Lung (tissue), 12 donors: ENCODE results near the gene TANC1. TPM values are rescaled to one million over a fixed set of nuclear protein-coding genes. Genes with fewer than 3 reads are reported as not detected.

Experiments used
- ATAC-seq: fragments of 200-7000 bp; cut with Tn5 transposase; one replicate; pipeline ENCODE4 v1.9.1; 2020; ENCODE audit warnings: moderate number of reproducible peaks; ENCODE audit not compliant: insufficient read depth, low FRiP score
- DNase-seq, 3 donors: peaks; one replicate each; pipeline ENCODE4 v3.0.0-alpha.2; 2013 to 2017
- H3K27ac ChIP-seq, 2 donors: one replicate each; pipeline ENCODE4 v1.5.1; 2013; ENCODE audit warnings: mild to moderate bottlenecking in 2 of 2, moderate library complexity in 2 of 2, control low read depth in 1 of 2, inconsistent platforms in 1 of 2, low read depth in 1 of 2, low read length in 1 of 2
- H3K27me3 ChIP-seq, 3 donors: one replicate each; pipeline ENCODE4 v1.5.1; 2013; ENCODE audit warnings: low read length in 2 of 3; ENCODE audit not compliant: control insufficient read depth in 3 of 3, insufficient read depth in 3 of 3
- H3K36me3 ChIP-seq, 4 donors: one replicate each; pipeline ENCODE4 v1.5.1; 2013; ENCODE audit warnings: low read length in 4 of 4, mild to moderate bottlenecking in 1 of 4, moderate library complexity in 1 of 4; ENCODE audit not compliant: control insufficient read depth in 4 of 4, insufficient read depth in 4 of 4
- H3K4me1 ChIP-seq, 5 donors: one replicate each; pipeline ENCODE4 v1.5.1; 2013; ENCODE audit warnings: low read length in 5 of 5, mild to moderate bottlenecking in 2 of 5, moderate library complexity in 1 of 5; ENCODE audit not compliant: control insufficient read depth in 5 of 5, insufficient read depth in 5 of 5
- H3K4me3 ChIP-seq: one replicate; pipeline ENCODE4 v1.5.1; 2013; ENCODE audit warnings: mild to moderate bottlenecking, control low read depth, moderate library complexity
- H3K9ac ChIP-seq, 2 donors: one replicate each; pipeline ENCODE4 v1.5.1; 2013; ENCODE audit warnings: low read length in 2 of 2, control low read depth in 1 of 2; ENCODE audit not compliant: insufficient read depth in 1 of 2
- H3K9me3 ChIP-seq, 4 donors: one replicate each; pipeline ENCODE4 v1.5.1; 2013; ENCODE audit warnings: low read length in 3 of 4, mild to moderate bottlenecking in 1 of 4, moderate library complexity in 1 of 4; ENCODE audit not compliant: control insufficient read depth in 4 of 4, insufficient read depth in 3 of 4
- WGBS, 2 donors: extraction: QIAGEN DNeasy Blood & Tissue Kit; methylation state at CpG; one replicate each; pipeline ENCODE4 v1.1.7; 2013; 5-methylcytosine and 5-hydroxymethylcytosine counted together
- polyA plus RNA-seq, 2 donors: library from polyadenylated mRNA; stranded (reverse); fragments of 200-250 nt; gene quantifications; one replicate each; pipeline ENCODE4 v1.2.1, GENCODE V29; 2013
- total RNA-seq, 2 donors: library from RNA; depleted of rRNA in 1 of 2; stranded (reverse); fragments of >200 nt in 1 of 2; gene quantifications; one replicate each; pipeline ENCODE4 v1.2.1, GENCODE V29; 2014 to 2021
- TF ChIP-seq, protein P1 (sequence below): IDR thresholded peaks from 2 replicates; pipeline ENCODE4 v1.5.1; 2012; ENCODE audit warnings: mild to moderate bottlenecking; ENCODE audit errors: control extremely low read depth, extremely low read depth
- donor health status: control.
- donor health status: control.
- donor health status: Bipolar disorder and iron deficiency.
- donor health status: healthy.
- donor health status: DM: yes; HTN: yes; CAD: no.

Gene TANC1
- total and polyA plus RNA-seq, 4 donors = 14.3 to 99.5 (median 37.3) TPM

DNA sequence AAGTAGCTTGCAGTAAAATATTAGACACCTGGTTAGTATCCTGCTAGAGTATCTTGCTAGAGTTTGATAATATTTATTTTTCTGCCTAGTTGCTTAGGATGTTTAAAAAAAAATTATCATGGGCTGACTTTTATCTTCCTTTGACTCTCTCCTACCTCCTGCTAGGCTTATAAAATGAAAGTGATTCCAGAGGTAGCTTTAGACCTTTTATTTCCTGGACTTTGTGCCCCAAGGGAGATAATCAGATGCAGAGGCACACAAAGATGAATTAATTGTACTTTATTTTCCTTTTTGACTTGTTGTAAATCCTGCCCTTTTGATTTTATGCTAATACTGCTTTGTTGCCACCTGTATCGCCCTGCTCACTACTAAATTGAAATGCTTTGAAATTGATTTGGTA lies 187.4 kb downstream of the TANC1 start:
- no peak for ATAC-seq
- no peak for DNase-seq
- Histone ChIP-seq H3K27me3 (no peaks in the 10 kb centered on the region), H3K4me3 (no peak overlapping the region), H3K9me3 (no peaks in the 10 kb centered on the region), H3K36me3 (peaks cover 7 to 25% (median 13%) of the 10 kb centered on the region in 4 donors), H3K27ac (no peak overlapping the region), H3K4me1 (peaks cover 9 to 45% (median 11%) of the 10 kb centered on the region in 5 donors), H3K9ac (peak overlapping the region in 1 of 2 donors; percentile 44)
- TF ChIP-seq, protein P1, sequence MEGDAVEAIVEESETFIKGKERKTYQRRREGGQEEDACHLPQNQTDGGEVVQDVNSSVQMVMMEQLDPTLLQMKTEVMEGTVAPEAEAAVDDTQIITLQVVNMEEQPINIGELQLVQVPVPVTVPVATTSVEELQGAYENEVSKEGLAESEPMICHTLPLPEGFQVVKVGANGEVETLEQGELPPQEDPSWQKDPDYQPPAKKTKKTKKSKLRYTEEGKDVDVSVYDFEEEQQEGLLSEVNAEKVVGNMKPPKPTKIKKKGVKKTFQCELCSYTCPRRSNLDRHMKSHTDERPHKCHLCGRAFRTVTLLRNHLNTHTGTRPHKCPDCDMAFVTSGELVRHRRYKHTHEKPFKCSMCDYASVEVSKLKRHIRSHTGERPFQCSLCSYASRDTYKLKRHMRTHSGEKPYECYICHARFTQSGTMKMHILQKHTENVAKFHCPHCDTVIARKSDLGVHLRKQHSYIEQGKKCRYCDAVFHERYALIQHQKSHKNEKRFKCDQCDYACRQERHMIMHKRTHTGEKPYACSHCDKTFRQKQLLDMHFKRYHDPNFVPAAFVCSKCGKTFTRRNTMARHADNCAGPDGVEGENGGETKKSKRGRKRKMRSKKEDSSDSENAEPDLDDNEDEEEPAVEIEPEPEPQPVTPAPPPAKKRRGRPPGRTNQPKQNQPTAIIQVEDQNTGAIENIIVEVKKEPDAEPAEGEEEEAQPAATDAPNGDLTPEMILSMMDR = no peak
- WGBS, 2 donors = 89 to 97% methylated on average over 1 of the region's 1 CpG

DNA sequence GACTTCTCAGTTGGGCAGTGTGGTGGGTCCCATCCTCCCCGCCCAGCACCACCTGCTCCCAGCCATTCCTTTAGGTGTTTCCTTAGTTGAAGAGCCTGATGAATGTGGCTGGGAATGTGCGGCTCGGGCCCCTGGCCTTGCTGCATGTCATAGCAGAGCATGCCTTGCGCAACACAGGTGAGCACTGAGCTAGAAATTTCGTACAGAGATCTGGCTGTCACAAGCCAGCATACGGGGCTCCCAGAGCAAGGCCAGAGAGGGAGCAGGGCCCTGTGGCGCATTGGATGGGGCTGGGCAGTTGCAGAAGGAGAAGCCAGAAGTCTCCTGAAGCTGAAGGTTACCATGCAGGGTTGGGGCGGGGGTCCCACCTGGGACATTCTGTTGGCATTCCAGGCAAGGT lies 188.4 kb downstream of the TANC1 start:
- Histone ChIP-seq H3K9ac (no peak overlapping the region), H3K4me1 (peaks cover 4 to 38% (median 11%) of the 10 kb centered on the region in 5 donors), H3K9me3 (no peaks in the 10 kb centered on the region), H3K27ac (peak overlapping the region in 1 of 2 donors; percentile 71), H3K36me3 (peaks cover 3 to 18% (median 8%) of the 10 kb centered on the region in 4 donors), H3K27me3 (no peaks in the 10 kb centered on the region), H3K4me3 (no peak overlapping the region)
- 83 to 86% methylated on average over 8 of the region's 8 CpGs for WGBS, 2 donors
- TF ChIP-seq, protein P1 = no peak
- ATAC-seq (no peak), DNase-seq (no peak)

DNA sequence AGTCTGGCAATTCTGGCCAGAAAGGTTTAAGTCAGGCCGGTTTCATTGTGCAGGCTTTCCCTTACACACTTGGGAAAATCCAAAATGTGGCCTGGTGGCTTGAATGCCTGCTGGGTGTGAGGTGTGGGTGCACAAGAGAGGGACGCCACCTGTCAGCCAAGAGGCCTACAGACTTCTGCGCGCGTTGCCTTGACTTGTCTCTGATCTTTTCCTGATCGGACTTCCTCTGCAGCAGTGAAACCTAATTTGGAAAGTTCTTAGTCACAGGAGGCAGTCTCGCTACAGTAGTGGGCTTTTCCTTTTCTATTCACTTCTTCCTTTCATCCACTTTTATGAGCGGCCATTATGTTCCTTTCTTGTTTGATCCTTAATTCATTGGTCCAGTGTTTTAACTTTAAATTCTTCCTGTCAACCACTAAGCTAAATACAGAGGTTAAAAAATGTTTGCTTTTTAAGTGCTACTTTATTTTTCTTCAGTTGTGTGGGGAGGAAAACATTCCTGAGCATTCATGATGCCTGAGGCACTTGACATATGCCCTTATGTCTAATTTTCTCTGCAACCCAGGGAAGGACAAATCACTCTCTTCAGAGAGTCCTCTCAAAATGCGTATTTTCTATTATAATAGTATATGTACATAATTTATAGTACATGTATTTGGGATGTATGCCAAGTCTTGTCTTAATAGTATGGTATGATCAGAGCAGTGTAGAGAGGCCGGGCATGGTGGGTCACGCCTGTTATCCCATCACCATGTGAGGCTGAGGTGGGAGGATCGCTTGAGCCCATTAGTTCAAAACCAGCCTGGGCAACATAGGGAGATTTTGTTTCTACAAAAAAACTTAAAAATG lies 189.1 kb downstream of the TANC1 start:
- no peak overlapping the region for H3K9ac ChIP-seq
- H3K4me1 ChIP-seq = peaks cover 0 to 38% (median 11%) of the 10 kb centered on the region in 5 donors
- H3K27ac ChIP-seq = peak overlapping the region in 1 of 2 donors; percentile 71
- DNase-seq = no peak
- WGBS, 2 donors = 60 to 73% methylated on average over 12 of the region's 12 CpGs
- no peaks in the 10 kb centered on the region for H3K27me3 ChIP-seq
- no peak for ATAC-seq
- TF ChIP-seq, protein P1 = no peak
- no peaks in the 10 kb centered on the region for H3K9me3 ChIP-seq
- no peak overlapping the region for H3K4me3 ChIP-seq
- peaks cover 3 to 14% (median 7%) of the 10 kb centered on the region in 4 donors for H3K36me3 ChIP-seq
